ENCODE data around the gene SRMS. TPM values are rescaled to one million over a fixed set of nuclear protein-coding genes. Genes with fewer than 3 reads are reported as not detected.

The SRMS gene
- total RNA-seq, 1 donor from 2014 or later, result not detected

- Mint-ChIP-seq H3K27me3 (ENCODE audit: insufficient read depth, low read depth) (peaks cover 3% of the 10 kb centered on the region), H3K4me1 (no peaks in the 10 kb centered on the region), H3K27ac (no peak overlapping the region), H3K36me3 (no peaks in the 10 kb centered on the region), H3K4me3 (no peak overlapping the region), H3K9me3 (no peaks in the 10 kb centered on the region)
- Histone ChIP-seq H4K20me1 (ENCODE audit: low read depth) (no peaks in the 10 kb centered on the region), H3K4me1 (no peaks in the 10 kb centered on the region), H2AFZ (replicated peaks) (no peak overlapping the region), H3F3A (ENCODE audit: low read depth) (no peaks in the 10 kb centered on the region), H3K27ac (no peak overlapping the region), H3K9ac (no peak overlapping the region), H3K4me3 (no peak overlapping the region), H3K27me3 (no peaks in the 10 kb centered on the region), H3K79me2 (ENCODE audit: low read depth) (no peaks in the 10 kb centered on the region), H3K36me3 (no peaks in the 10 kb centered on the region), H3K9me3 (ENCODE audit: low read depth) (no peaks in the 10 kb centered on the region), H3K4me2 (no peak overlapping the region)
- DNase-seq (ENCODE audit: low spot score), result no peak
- TF ChIP-seq CTCF (IDR thresholded peaks at IDR 0.05), result no peak
- TF ChIP-seq EZH2 (IDR thresholded peaks at IDR 0.05), result no peak
- no peak for TF ChIP-seq EZH2phosphoT487 (IDR thresholded peaks at IDR 0.05)
Observed at GRCh38 chr20:63567136-63567385, 19.5 kb upstream of the SRMS start.

- Histone ChIP-seq H2AFZ (replicated peaks) (no peak overlapping the region), H3K79me2 (ENCODE audit: low read depth) (no peaks in the 10 kb centered on the region), H3K4me3 (no peak overlapping the region), H3K4me1 (no peaks in the 10 kb centered on the region), H4K20me1 (ENCODE audit: low read depth) (no peaks in the 10 kb centered on the region), H3K27me3 (no peaks in the 10 kb centered on the region), H3K36me3 (no peaks in the 10 kb centered on the region), H3K9me3 (ENCODE audit: low read depth) (no peaks in the 10 kb centered on the region), H3K4me2 (no peak overlapping the region), H3K9ac (no peak overlapping the region), H3K27ac (no peak overlapping the region), H3F3A (ENCODE audit: low read depth) (no peaks in the 10 kb centered on the region)
- TF ChIP-seq EZH2 (IDR thresholded peaks at IDR 0.05) (no peak), CTCF (IDR thresholded peaks at IDR 0.05) (no peak)
- no peak overlapping the region for H3K27ac Mint-ChIP-seq
- DNase-seq (ENCODE audit: low spot score), result no peak
- peaks cover 3% of the 10 kb centered on the region for H3K27me3 Mint-ChIP-seq (ENCODE audit: insufficient read depth, low read depth)
- H3K4me3 Mint-ChIP-seq, result no peak overlapping the region
- no peaks in the 10 kb centered on the region for H3K4me1 Mint-ChIP-seq
- H3K36me3 Mint-ChIP-seq, result no peaks in the 10 kb centered on the region
- no peaks in the 10 kb centered on the region for H3K9me3 Mint-ChIP-seq
Observed at GRCh38 chr20:63566395-63567135, 19.0 kb upstream of the SRMS start.

- no peaks in the 10 kb centered on the region for H3K27me3 ChIP-seq
- TF ChIP-seq EZH2phosphoT487 (IDR thresholded peaks at IDR 0.05), result no peak
- TF ChIP-seq EZH2 (IDR thresholded peaks at IDR 0.05), result no peak
- TF ChIP-seq CTCF (IDR thresholded peaks at IDR 0.05), result no peak
- Mint-ChIP-seq H3K9me3 (no peaks in the 10 kb centered on the region), H3K4me1 (no peaks in the 10 kb centered on the region), H3K36me3 (no peaks in the 10 kb centered on the region), H3K27me3 (ENCODE audit: insufficient read depth, low read depth) (peaks cover 3% of the 10 kb centered on the region), H3K27ac (no peak overlapping the region), H3K4me3 (no peak overlapping the region)
- no peaks in the 10 kb centered on the region for H3K36me3 ChIP-seq
- H3F3A ChIP-seq (ENCODE audit: low read depth), result no peaks in the 10 kb centered on the region
- no peak overlapping the region for H3K4me2 ChIP-seq
- no peaks in the 10 kb centered on the region for H3K9me3 ChIP-seq (ENCODE audit: low read depth)
- H4K20me1 ChIP-seq (ENCODE audit: low read depth), result no peaks in the 10 kb centered on the region
- no peak overlapping the region for H3K4me3 ChIP-seq
- no peaks in the 10 kb centered on the region for H3K4me1 ChIP-seq
- H3K9ac ChIP-seq, result no peak overlapping the region
- no peak for DNase-seq (ENCODE audit: low spot score)
- H3K27ac ChIP-seq, result no peak overlapping the region
- H3K79me2 ChIP-seq (ENCODE audit: low read depth), result no peaks in the 10 kb centered on the region
- no peak overlapping the region for H2AFZ ChIP-seq (replicated peaks)
Observed at GRCh38 chr20:63565699-63566335, 18.3 kb upstream of the SRMS start.

All from neural progenitor cell (in vitro differentiated cells).